Measurements from ENCODE around the gene DDX1. TPM values are rescaled to one million over a fixed set of nuclear protein-coding genes. Genes with fewer than 3 reads are reported as not detected.

DDX1 gene
- total and polyA plus RNA-seq, 10 of the 15 experiments (the other 5 are each of a cell fraction or from before 2014, with no cell fraction given) = 53.2 to 134 (median 85.6) TPM

DNA sequence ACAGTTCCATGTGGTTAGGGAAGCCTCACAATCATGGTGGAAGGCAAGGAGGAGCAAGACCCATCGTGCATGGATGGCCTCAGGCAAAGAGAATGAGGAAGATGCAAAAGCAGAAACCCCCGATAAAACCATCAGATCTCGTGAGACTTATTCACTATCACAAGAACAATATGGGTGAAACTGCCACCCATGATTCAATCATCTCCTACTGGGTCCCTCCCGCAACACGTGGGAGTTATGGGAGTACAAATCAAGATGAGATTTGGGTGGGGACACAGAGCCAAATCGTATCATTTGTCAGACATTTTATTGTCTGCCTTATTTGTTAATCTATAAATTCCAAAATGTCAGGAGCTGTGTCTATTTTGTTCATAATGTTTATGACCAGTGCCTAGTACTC, 48.1 kb upstream of the DDX1 start:
- ChIA-PET POLR2A (no interaction called here), CTCF (no interaction called here), RAD21 (ENCODE audit: unreplicated experiment) (no interaction called here), SMC1A (ENCODE audit: uncharacterized antibody, unreplicated experiment) (interaction anchor here (0.9 kb wide), 1 partner anchor 14 kb away, joined by 3 read pairs; no protein-coding TSS in a partner anchor)
- DNase-seq (ENCODE audit: low read depth, low spot score) (no peak), FAIRE-seq (no peak), ATAC-seq (no peak)
- Histone ChIP-seq H3K4me1 (ENCODE audit: control insufficient read depth, insufficient read depth, low read length) (peaks cover 8% of the 10 kb centered on the region), H3K27ac (ENCODE audit: control insufficient read depth, insufficient read depth) (no peak overlapping the region), H3K9me3 (replicated peaks; ENCODE audit: control insufficient read depth, insufficient read depth, low read length) (no peaks in the 10 kb centered on the region), H3K36me3 (ENCODE audit: control insufficient read depth in 2 of 2, insufficient read depth in 2 of 2, low read length in 1 of 2) (no peaks in the 10 kb centered on the region; a peak in 2 of 4 replicates), H3K9ac (ENCODE audit: control insufficient read depth, insufficient read depth, low read length) (no peak overlapping the region), H3K27me3 (replicated peaks in 1 of 2; ENCODE audit: control insufficient read depth in 2 of 2, insufficient read depth in 2 of 2, low read length in 1 of 2) (no peaks in the 10 kb centered on the region), H3K79me2 (ENCODE audit: control insufficient read depth, insufficient read depth, low read length) (no peaks in the 10 kb centered on the region), H3K4me2 (ENCODE audit: control insufficient read depth, insufficient read depth) (no peak overlapping the region), H4K20me1 (ENCODE audit: control insufficient read depth, insufficient read depth) (no peaks in the 10 kb centered on the region), H3K4me3 (no peak overlapping the region), H2AFZ (ENCODE audit: control insufficient read depth, low read depth, low read length) (no peak overlapping the region)
- intact Hi-C loops (cut with micrococcal nuclease; ENCODE audit: unreplicated experiment) (no loop called here), in situ Hi-C loops (cut with MboI) (no loop called here)
- no TSS peak for BruUV-seq (replicated peaks)
- TF ChIP-seq EGR1 (IDR thresholded peaks at IDR 0.05; ENCODE audit: borderline replicate concordance in 1 of 2, low read depth in 2 of 2, low read length in 2 of 2) (no peak), ZNF217 (IDR thresholded peaks at IDR 0.05) (no peak), FOS (IDR thresholded peaks at IDR 0.05; ENCODE audit: borderline replicate concordance, extremely low read depth, insufficient read length) (no peak), HDAC6 (IDR thresholded peaks at IDR 0.05; ENCODE audit: unreplicated experiment) (no peak), RUNX3 (IDR thresholded peaks at IDR 0.05; ENCODE audit: low read length) (no peak), SMAD1 (IDR thresholded peaks at IDR 0.05; ENCODE audit: low read depth, partially characterized antibody) (no peak), ETV6 (conservative IDR thresholded peaks at IDR 0.05 in 1 of 2, IDR thresholded peaks at IDR 0.05 in 1 of 2; ENCODE audit: borderline replicate concordance in 1 of 2, low read depth in 1 of 2) (no peak), RCOR1 (conservative IDR thresholded peaks at IDR 0.05; ENCODE audit: low read depth, low read length) (no peak), RB1 (IDR thresholded peaks at IDR 0.05; ENCODE audit: borderline replicate concordance) (no peak), ZZZ3 (IDR thresholded peaks at IDR 0.05; ENCODE audit: control insufficient read depth, insufficient read length, low read depth) (no peak), ESRRA (IDR thresholded peaks at IDR 0.05; ENCODE audit: low read length) (no peak)
- TF ChIP-seq, protein P1, sequence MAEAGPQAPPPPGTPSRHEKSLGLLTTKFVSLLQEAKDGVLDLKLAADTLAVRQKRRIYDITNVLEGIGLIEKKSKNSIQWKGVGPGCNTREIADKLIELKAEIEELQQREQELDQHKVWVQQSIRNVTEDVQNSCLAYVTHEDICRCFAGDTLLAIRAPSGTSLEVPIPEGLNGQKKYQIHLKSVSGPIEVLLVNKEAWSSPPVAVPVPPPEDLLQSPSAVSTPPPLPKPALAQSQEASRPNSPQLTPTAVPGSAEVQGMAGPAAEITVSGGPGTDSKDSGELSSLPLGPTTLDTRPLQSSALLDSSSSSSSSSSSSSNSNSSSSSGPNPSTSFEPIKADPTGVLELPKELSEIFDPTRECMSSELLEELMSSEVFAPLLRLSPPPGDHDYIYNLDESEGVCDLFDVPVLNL (IDR thresholded peaks at IDR 0.05; ENCODE audit: low read depth, low read length) = no peak
- 77% methylated on average over 6 of the region's 6 CpGs for WGBS (ENCODE audit: insufficient coverage, insufficient replicate concordance, low lambda C conversion rate, missing lambda C conversion rate)
